Spleen (tissue), 7 donors: ENCODE data around the gene ZMYND8.

Source experiments
- CTCF ChIP-seq, 11 experiments: fragments of 200-600 bp in 7 of 11; fragments of 450-650 bp in 4 of 11; sonication (generic) in 4 of 11; IDR thresholded peaks in 8 of 11; conservative IDR thresholded peaks in 3 of 11; 1 replicate in 7 of 11; 2 replicates in 4 of 11; pipeline versions ENCODE4 v1.4.0 to v1.8.0; 2016 to 2021; ENCODE audit warnings: antibody characterized with exemption in 11 of 11, inconsistent platforms in 4 of 11, mild to moderate bottlenecking in 1 of 11
- POLR2A ChIP-seq, 3 donors: fragments of 450-650 bp; IDR thresholded peaks; one replicate each; pipeline ENCODE4 v1.5.1; 2017; ENCODE audit warnings: antibody characterized with exemption in 3 of 3, mild to moderate bottlenecking in 1 of 3
- POLR2AphosphoS5 ChIP-seq, 3 donors: sonication (generic); formaldehyde crosslinking; IDR thresholded peaks; one replicate each; pipeline ENCODE4 v1.5.1; 2017; ENCODE audit warnings: antibody characterized with exemption in 3 of 3
- donor health status: DM: no; HTN: no; CAD: no; lungs with moderate emphysema.
- donor health status: DM: no; HTN: no; CAD: no.
- donor health status: DM: no; HTN: no; CAD: no.

- TF ChIP-seq POLR2A (IDR thresholded peaks at IDR 0.05), result no peak
- TF ChIP-seq CTCF (IDR thresholded peaks at IDR 0.05 in 8 of 11, conservative IDR thresholded peaks at IDR 0.05 in 3 of 11), result no peak
- TF ChIP-seq POLR2AphosphoS5 (IDR thresholded peaks at IDR 0.05), result no peak
These were observed 40.4 kb upstream of the ZMYND8 start for GRCh38 chr20:47396762-47397476.
